H7 (cell line): ENCODE data around the gene C9orf85. TPM values are rescaled to one million over a fixed set of nuclear protein-coding genes. Genes with fewer than 3 reads are reported as not detected.
"Not testable (repeated sequence)": the region's sequence is repeated elsewhere in the genome, so short reads cannot be mapped to it uniquely, and the experiment has no call there.

Experiments
- DNase-seq: peaks from one replicate; pipeline ENCODE4 v3.0.0; 2012
- H3K27me3 ChIP-seq: 2 replicates; pipeline ENCODE4 v1.6.0; 2011; ENCODE audit warnings: mild to moderate bottlenecking, low read length; ENCODE audit not compliant: control insufficient read depth, insufficient read depth
- H3K36me3 ChIP-seq: replicated peaks from 2 replicates; pipeline ENCODE4 v1.5.1; 2011; ENCODE audit warnings: low read length; ENCODE audit not compliant: control insufficient read depth, insufficient read depth
- H3K4me3 ChIP-seq: 2 replicates; pipeline ENCODE4 v1.5.1; 2011; ENCODE audit warnings: low read depth, mild to moderate bottlenecking, control low read depth, low read length, moderate library complexity; ENCODE audit not compliant: insufficient read depth
- total RNA-seq: library from RNA; depleted of rRNA; stranded (reverse); fragments of >200 nt; shearing (Covaris generic); gene quantifications from 2 replicates; pipeline ENCODE4 v1.2.3, GENCODE V29; 2014; rRNA removed

C9orf85 gene
- total RNA-seq, 1 experiment from 2014 or later, result 14.1 TPM

GRCh38 chr9:71984831-71985281, 73.4 kb downstream of the C9orf85 start:
- Histone ChIP-seq H3K27me3 (no peaks in the 10 kb centered on the region), H3K36me3 (no peaks in the 10 kb centered on the region), H3K4me3 (no peak overlapping the region)
- no peak for DNase-seq

GRCh38 chr9:71985297-71985911, 74.0 kb downstream of the C9orf85 start:
- H3K27me3 ChIP-seq, result no peaks in the 10 kb centered on the region
- no peak overlapping the region for H3K4me3 ChIP-seq
- H3K36me3 ChIP-seq, result no peaks in the 10 kb centered on the region
- peak; percentile 62 for DNase-seq

GRCh38 chr9:71986900-71987299, 75.5 kb downstream of the C9orf85 start:
- H3K4me3 ChIP-seq, result no peak overlapping the region
- DNase-seq, result no peak
- H3K27me3 ChIP-seq, result no peaks in the 10 kb centered on the region
- no peaks in the 10 kb centered on the region for H3K36me3 ChIP-seq

- no peaks in the 10 kb centered on the region for H3K36me3 ChIP-seq
- no peak overlapping the region for H3K4me3 ChIP-seq
- no peaks in the 10 kb centered on the region for H3K27me3 ChIP-seq
- DNase-seq, result no peak
These were observed 76.3 kb downstream of the C9orf85 start for GRCh38 chr9:71987471-71988371.

- no peak for DNase-seq
- Histone ChIP-seq H3K27me3 (no peaks in the 10 kb centered on the region), H3K4me3 (no peak overlapping the region), H3K36me3 (no peaks in the 10 kb centered on the region)
These were observed 79.0 kb downstream of the C9orf85 start for GRCh38 chr9:71990466-71990865.

- H3K27me3 ChIP-seq, result no peaks in the 10 kb centered on the region
- H3K36me3 ChIP-seq, result no peaks in the 10 kb centered on the region
- H3K4me3 ChIP-seq, result no peak overlapping the region
- no peak for DNase-seq
These were observed 94.0 kb downstream of the C9orf85 start for GRCh38 chr9:72005451-72005850.

- Histone ChIP-seq H3K27me3 (no peaks in the 10 kb centered on the region), H3K36me3 (no peaks in the 10 kb centered on the region), H3K4me3 (no peak overlapping the region)
- DNase-seq, result no peak
These were observed 95.1 kb downstream of the C9orf85 start for GRCh38 chr9:72006501-72006900.

- not testable (repeated sequence) for H3K4me3 ChIP-seq, H3K27me3 ChIP-seq, DNase-seq, H3K36me3 ChIP-seq
These were observed 96.3 kb downstream of the C9orf85 start for GRCh38 chr9:72007726-72008125.

GRCh38 chr9:72012646-72013045, 101.2 kb downstream of the C9orf85 start:
- Histone ChIP-seq H3K27me3 (no peaks in the 10 kb centered on the region), H3K36me3 (no peaks in the 10 kb centered on the region), H3K4me3 (no peak overlapping the region)
- no peak for DNase-seq

GRCh38 chr9:72013292-72013760, 101.9 kb downstream of the C9orf85 start:
- no peak overlapping the region for H3K4me3 ChIP-seq
- H3K27me3 ChIP-seq, result no peaks in the 10 kb centered on the region
- H3K36me3 ChIP-seq, result no peaks in the 10 kb centered on the region
- no peak for DNase-seq

- H3K4me3 ChIP-seq, result no peak overlapping the region
These were observed 111.4 kb downstream of the C9orf85 start for GRCh38 chr9:72022841-72023240.

More at GRCh38 chr9:72022841-72023240, 111.4 kb downstream of the C9orf85 start:
- no peaks in the 10 kb centered on the region for H3K27me3 ChIP-seq
- DNase-seq, result no peak
- H3K36me3 ChIP-seq, result no peaks in the 10 kb centered on the region

Other genes starting within 250 kb of the C9orf85 start
- gene CEMIP2, start 143.1 kb upstream of the C9orf85 start, total RNA-seq, result 21.8 and 27.2 TPM in 2 replicates
- 68.9 and 76.8 TPM in 2 replicates for gene ABHD17B, start 446 bp upstream of the C9orf85 start, total RNA-seq
- not detected in 2 replicates for gene C9orf57, start 149.0 kb downstream of the C9orf85 start, total RNA-seq
- 3.1 and 3.3 TPM in 2 replicates for gene GDA, start 237.8 kb downstream of the C9orf85 start, total RNA-seq